Smooth muscle cell (in vitro differentiated cells): ENCODE data around the gene C1QC. TPM values are rescaled to one million over a fixed set of nuclear protein-coding genes. Genes with fewer than 3 reads are reported as not detected.

Source experiments
- DNase-seq: peaks from one replicate; lab custom pipeline; 2025; ENCODE audit not compliant: unreplicated experiment; lab: John Stamatoyannopoulos, UW
- H2AFZ ChIP-seq: fragments of 200-600 bp; sonication (generic); 2 replicates; pipeline ENCODE4 v1.6.0; 2016; ENCODE audit warnings: antibody characterized with exemption, low read depth, mild to moderate bottlenecking
- H3F3A ChIP-seq: fragments of 200-600 bp; sonication (generic); 2 replicates; pipeline ENCODE4 v1.6.0; 2017; ENCODE audit warnings: antibody characterized with exemption, low read depth
- H3K27ac ChIP-seq: fragments of 200-600 bp; sonication (generic); 2 replicates; pipeline ENCODE4 v1.5.1; 2016; ENCODE audit warnings: low read depth, mild to moderate bottlenecking
- H3K27me3 ChIP-seq: fragments of 200-600 bp; sonication (generic); 2 replicates; pipeline ENCODE4 v1.6.1; 2016; ENCODE audit warnings: low read depth, mild to moderate bottlenecking
- H3K36me3 ChIP-seq: fragments of 200-600 bp; sonication (generic); 2 replicates; pipeline ENCODE4 v1.5.1; 2016; ENCODE audit warnings: low read depth
- H3K4me1 ChIP-seq: fragments of 200-600 bp; sonication (generic); 2 replicates; pipeline ENCODE4 v1.5.1; 2016; ENCODE audit warnings: low read depth
- H3K4me2 ChIP-seq: fragments of 200-600 bp; sonication (generic); 2 replicates; pipeline ENCODE4 v1.6.0; 2016; ENCODE audit warnings: mild to moderate bottlenecking
- H3K4me3 ChIP-seq: fragments of 200-600 bp; sonication (generic); 2 replicates; pipeline ENCODE4 v1.5.1; 2016; ENCODE audit warnings: mild to moderate bottlenecking
- H3K79me2 ChIP-seq: fragments of 200-600 bp; sonication (generic); 2 replicates; pipeline ENCODE4 v1.6.0; 2016; ENCODE audit warnings: low read depth, mild to moderate bottlenecking
- H3K9ac ChIP-seq: fragments of 200-600 bp; sonication (generic); 2 replicates; pipeline ENCODE4 v1.6.0; 2016; ENCODE audit warnings: low read depth
- H3K9me3 ChIP-seq: fragments of 200-600 bp; sonication (generic); replicated peaks from 2 replicates; pipeline ENCODE4 v1.5.1; 2016; ENCODE audit warnings: low read depth
- H4K20me1 ChIP-seq: fragments of 200-600 bp; sonication (generic); 2 replicates; pipeline ENCODE4 v1.6.0; 2016; ENCODE audit warnings: low read depth
- CTCF ChIP-seq: fragments of 200-600 bp; sonication (generic); IDR thresholded peaks from 2 replicates; pipeline ENCODE4 v1.5.1; 2017; ENCODE audit warnings: borderline replicate concordance, mild to moderate bottlenecking, antibody characterized with exemption; ENCODE audit not compliant: insufficient read depth, poor library complexity, severe bottlenecking
- WGBS: methylation state at CpG from one replicate; pipeline ENCODE4 v1.1.7; 2016; ENCODE audit warnings: low lambda C conversion rate; 5-methylcytosine and 5-hydroxymethylcytosine counted together
- polyA plus RNA-seq: library from polyadenylated mRNA; unstranded; fragments of >200 nt; fragmentation: Nextera tagmentation; extraction: Ambion mirVana; gene quantifications from 2 replicates; pipeline ENCODE4 v1.2.1, GENCODE V29; 2016
- total RNA-seq: library from RNA; depleted of rRNA; stranded (reverse); fragments of >200 nt; gene quantifications from 2 replicates; pipeline ENCODE4 v1.2.3, GENCODE V29; 2014

The C1QC gene
- total and polyA plus RNA-seq, 2 experiments from 2014 or later = not detected

GRCh38 chr1:22611530-22611947 lies 31.9 kb upstream of the C1QC start:
- Histone ChIP-seq H3K4me1 (no peaks in the 10 kb centered on the region), H3K9ac (no peak overlapping the region), H3K27ac (no peak overlapping the region), H3K4me3 (no peak overlapping the region), H3K9me3 (no peaks in the 10 kb centered on the region), H3K4me2 (no peak overlapping the region), H3K27me3 (peaks cover 62% of the 10 kb centered on the region), H3F3A (no peaks in the 10 kb centered on the region), H3K36me3 (no peaks in the 10 kb centered on the region), H4K20me1 (no peaks in the 10 kb centered on the region), H3K79me2 (no peaks in the 10 kb centered on the region), H2AFZ (no peak overlapping the region)
- peak; percentile 23 for DNase-seq
- 31% methylated on average over 7 of the region's 7 CpGs for whole genome bisulfite sequencing
- no peak for TF ChIP-seq CTCF

- no peak overlapping the region for H3K9ac ChIP-seq
- H3K27me3 ChIP-seq = peaks cover 62% of the 10 kb centered on the region
- H3K9me3 ChIP-seq = no peaks in the 10 kb centered on the region
- no peaks in the 10 kb centered on the region for H4K20me1 ChIP-seq
- H3K79me2 ChIP-seq = no peaks in the 10 kb centered on the region
- H3K4me1 ChIP-seq = no peaks in the 10 kb centered on the region
- DNase-seq = no peak
- no peaks in the 10 kb centered on the region for H3K36me3 ChIP-seq
- 65% methylated on average over 12 of the region's 12 CpGs for WGBS
- TF ChIP-seq CTCF = no peak
- no peak overlapping the region for H3K4me3 ChIP-seq
- no peak overlapping the region for H2AFZ ChIP-seq
- H3K27ac ChIP-seq = no peak overlapping the region
- H3F3A ChIP-seq = no peaks in the 10 kb centered on the region
- no peak overlapping the region for H3K4me2 ChIP-seq
Observed at GRCh38 chr1:22612671-22613571, 30.5 kb upstream of the C1QC start.

GRCh38 chr1:22613572-22613918 lies 29.9 kb upstream of the C1QC start:
- no peak overlapping the region for H3K4me3 ChIP-seq
- no peak overlapping the region for H2AFZ ChIP-seq
- no peaks in the 10 kb centered on the region for H3K79me2 ChIP-seq
- H4K20me1 ChIP-seq = no peaks in the 10 kb centered on the region
- WGBS = 80% methylated on average over 5 of the region's 5 CpGs
- no peak for DNase-seq
- no peak for TF ChIP-seq CTCF
- H3K27ac ChIP-seq = no peak overlapping the region
- H3K9me3 ChIP-seq = no peaks in the 10 kb centered on the region
- H3K9ac ChIP-seq = no peak overlapping the region
- H3K27me3 ChIP-seq = peaks cover 62% of the 10 kb centered on the region
- no peaks in the 10 kb centered on the region for H3K4me1 ChIP-seq
- no peak overlapping the region for H3K4me2 ChIP-seq
- no peaks in the 10 kb centered on the region for H3F3A ChIP-seq
- H3K36me3 ChIP-seq = no peaks in the 10 kb centered on the region

- no peaks in the 10 kb centered on the region for H3K4me1 ChIP-seq
- no peaks in the 10 kb centered on the region for H3K36me3 ChIP-seq
- no peaks in the 10 kb centered on the region for H3K79me2 ChIP-seq
- H4K20me1 ChIP-seq = no peaks in the 10 kb centered on the region
- no peak overlapping the region for H3K4me2 ChIP-seq
- H3K4me3 ChIP-seq = no peak overlapping the region
- H3K9ac ChIP-seq = no peak overlapping the region
- H3K27ac ChIP-seq = no peak overlapping the region
- DNase-seq = no peak
- TF ChIP-seq CTCF = no peak
- WGBS = 67% methylated on average over 10 of the region's 12 CpGs
- H3K9me3 ChIP-seq = no peaks in the 10 kb centered on the region
- no peak overlapping the region for H2AFZ ChIP-seq
- H3F3A ChIP-seq = no peaks in the 10 kb centered on the region
- peaks cover 58% of the 10 kb centered on the region for H3K27me3 ChIP-seq
Observed at GRCh38 chr1:22613951-22614350, 29.5 kb upstream of the C1QC start.
